Measurements from ENCODE around the gene LATS2. TPM values are rescaled to one million over a fixed set of nuclear protein-coding genes. Genes with fewer than 3 reads are reported as not detected.
"Not testable (repeated sequence)": the region's sequence is repeated elsewhere in the genome, so short reads cannot be mapped to it uniquely, and the experiment has no call there.

LATS2 gene
- total and polyA plus RNA-seq, 12 donors: 9.7 to 46.1 (median 25.2) TPM

DNA sequence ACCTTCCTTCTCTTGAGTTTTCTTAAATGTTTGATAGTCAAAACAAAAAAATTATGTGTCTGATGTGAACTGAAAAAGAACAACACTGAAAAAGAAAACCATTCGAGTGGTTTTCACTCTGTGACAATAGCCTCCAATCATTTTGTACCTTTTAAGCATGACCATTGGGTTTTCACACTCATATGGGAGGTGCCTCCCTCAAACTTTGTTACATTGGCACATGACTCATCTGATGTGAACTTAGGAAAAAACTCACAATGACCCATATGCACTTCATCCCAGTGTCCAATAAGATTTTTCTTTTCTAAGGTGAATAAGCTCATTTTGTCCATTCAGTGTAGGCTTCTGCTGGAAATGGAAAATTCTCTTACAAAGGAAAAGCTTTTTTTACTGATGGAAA is 92.2 kb downstream of the LATS2 start:
- no peak overlapping the region for H3K4me3 ChIP-seq
- H3K27me3 ChIP-seq: no peaks in the 10 kb centered on the region
- H3K36me3 ChIP-seq: peaks cover 0 to 26% (median 16%) of the 10 kb centered on the region in 9 donors
- peaks cover 0 to 8% (median 0%) of the 10 kb centered on the region in 9 donors for H3K4me1 ChIP-seq
- TF ChIP-seq, protein P1, sequence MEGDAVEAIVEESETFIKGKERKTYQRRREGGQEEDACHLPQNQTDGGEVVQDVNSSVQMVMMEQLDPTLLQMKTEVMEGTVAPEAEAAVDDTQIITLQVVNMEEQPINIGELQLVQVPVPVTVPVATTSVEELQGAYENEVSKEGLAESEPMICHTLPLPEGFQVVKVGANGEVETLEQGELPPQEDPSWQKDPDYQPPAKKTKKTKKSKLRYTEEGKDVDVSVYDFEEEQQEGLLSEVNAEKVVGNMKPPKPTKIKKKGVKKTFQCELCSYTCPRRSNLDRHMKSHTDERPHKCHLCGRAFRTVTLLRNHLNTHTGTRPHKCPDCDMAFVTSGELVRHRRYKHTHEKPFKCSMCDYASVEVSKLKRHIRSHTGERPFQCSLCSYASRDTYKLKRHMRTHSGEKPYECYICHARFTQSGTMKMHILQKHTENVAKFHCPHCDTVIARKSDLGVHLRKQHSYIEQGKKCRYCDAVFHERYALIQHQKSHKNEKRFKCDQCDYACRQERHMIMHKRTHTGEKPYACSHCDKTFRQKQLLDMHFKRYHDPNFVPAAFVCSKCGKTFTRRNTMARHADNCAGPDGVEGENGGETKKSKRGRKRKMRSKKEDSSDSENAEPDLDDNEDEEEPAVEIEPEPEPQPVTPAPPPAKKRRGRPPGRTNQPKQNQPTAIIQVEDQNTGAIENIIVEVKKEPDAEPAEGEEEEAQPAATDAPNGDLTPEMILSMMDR (IDR thresholded peaks at IDR 0.05): no peak
- intact Hi-C loops (cut with DNase I): no loop called here
- WGBS, 2 donors: 77 to 83% methylated on average over 1 of the region's 1 CpG
- ATAC-seq: no peak
- H3K9me3 ChIP-seq: no peaks in the 10 kb centered on the region
- no peak for DNase-seq
- H3K27ac ChIP-seq: no peak overlapping the region

DNA sequence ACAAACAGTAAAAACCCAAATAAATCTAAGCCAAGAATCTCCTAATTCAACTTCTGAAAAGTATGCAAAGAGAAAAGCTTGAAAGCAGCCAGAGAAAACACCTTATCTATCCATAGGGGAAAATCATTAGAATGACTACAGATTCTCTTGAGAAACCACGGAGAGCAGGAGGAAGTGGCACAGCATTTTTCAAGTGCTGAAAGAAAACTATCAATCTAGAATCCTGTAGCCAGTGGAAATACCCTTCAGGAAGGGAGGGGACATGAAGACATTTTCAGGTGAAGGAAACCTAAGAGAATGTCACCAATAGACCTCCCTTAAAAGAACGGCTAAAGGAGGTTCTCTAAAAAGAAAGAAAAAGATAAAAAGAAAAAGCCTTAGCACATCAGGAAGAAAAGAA is 92.6 kb downstream of the LATS2 start:
- H3K36me3 ChIP-seq: peaks cover 0 to 22% (median 12%) of the 10 kb centered on the region in 9 donors
- WGBS, 2 donors: 40 to 56% methylated on average over 2 of the region's 2 CpGs
- H3K4me1 ChIP-seq: peaks cover 0 to 8% (median 0%) of the 10 kb centered on the region in 9 donors
- DNase-seq (no peak), ATAC-seq (no peak)
- intact Hi-C loops (cut with DNase I): no loop called here
- H3K4me3 ChIP-seq: no peak overlapping the region
- H3K27me3 ChIP-seq: no peaks in the 10 kb centered on the region
- TF ChIP-seq, protein P1 (IDR thresholded peaks at IDR 0.05): no peak
- H3K27ac ChIP-seq: no peak overlapping the region
- no peaks in the 10 kb centered on the region for H3K9me3 ChIP-seq

DNA sequence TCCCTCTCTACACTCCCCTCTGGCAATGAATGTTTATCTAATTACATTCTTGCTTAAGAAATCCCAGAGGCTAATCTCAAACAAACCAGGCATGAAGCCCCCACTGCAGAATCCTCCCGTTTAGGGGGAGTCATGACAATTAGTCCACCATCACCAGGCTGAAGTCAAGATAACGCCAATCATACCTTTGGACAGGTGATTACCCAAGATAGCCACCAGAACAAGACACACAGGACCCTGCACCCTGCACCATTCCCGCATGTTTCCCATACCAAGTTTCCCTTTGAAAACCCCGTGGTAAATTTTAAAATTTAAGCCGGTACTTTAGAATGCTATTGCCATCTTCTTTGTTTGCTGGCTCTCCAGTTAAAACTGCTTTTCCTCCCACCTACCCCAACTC is 94.0 kb downstream of the LATS2 start:
- H3K27ac ChIP-seq: no peak overlapping the region
- no peak overlapping the region for H3K4me3 ChIP-seq
- H3K27me3 ChIP-seq: no peaks in the 10 kb centered on the region
- intact Hi-C loops (cut with DNase I): no loop called here
- TF ChIP-seq, protein P1 (IDR thresholded peaks at IDR 0.05): no peak
- ATAC-seq (no peak), DNase-seq (no peak)
- no peaks in the 10 kb centered on the region for H3K9me3 ChIP-seq
- H3K36me3 ChIP-seq: peaks cover 0 to 8% (median 0%) of the 10 kb centered on the region in 9 donors
- H3K4me1 ChIP-seq: peaks cover 0 to 8% (median 0%) of the 10 kb centered on the region in 9 donors
- 60 to 63% methylated on average over 5 of the region's 5 CpGs for WGBS, 2 donors

DNA sequence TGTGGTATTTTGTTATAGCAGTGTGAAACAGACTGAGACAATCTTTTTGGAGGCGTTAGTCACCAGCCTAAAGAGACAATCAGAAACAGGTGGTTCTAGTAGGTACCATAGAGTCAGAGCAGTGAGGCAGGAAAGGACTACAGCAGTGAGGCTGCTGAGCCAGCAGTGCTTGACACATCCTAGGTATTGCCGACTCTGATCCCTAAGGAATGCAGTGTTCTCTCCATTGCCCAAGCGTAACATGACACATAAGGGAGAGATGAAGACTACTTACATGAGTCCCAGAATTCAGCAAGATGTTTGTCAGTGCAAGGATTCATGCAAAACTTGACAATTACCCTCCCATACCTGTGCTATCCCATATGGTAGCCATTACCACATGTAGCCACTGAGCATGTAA is 96.5 kb downstream of the LATS2 start:
- Histone ChIP-seq H3K36me3 (no peaks in the 10 kb centered on the region), H3K4me1 (peaks cover 0 to 14% (median 6%) of the 10 kb centered on the region in 9 donors), H3K4me3 (no peak overlapping the region), H3K27ac (no peak overlapping the region), H3K27me3 (no peaks in the 10 kb centered on the region), H3K9me3 (no peaks in the 10 kb centered on the region)
- WGBS, 2 donors: 86 to 89% methylated on average over 3 of the region's 3 CpGs
- intact Hi-C loops (cut with DNase I): no loop called here
- TF ChIP-seq, protein P1 (IDR thresholded peaks at IDR 0.05): no peak
- DNase-seq: no peak
- ATAC-seq: no peak

DNA sequence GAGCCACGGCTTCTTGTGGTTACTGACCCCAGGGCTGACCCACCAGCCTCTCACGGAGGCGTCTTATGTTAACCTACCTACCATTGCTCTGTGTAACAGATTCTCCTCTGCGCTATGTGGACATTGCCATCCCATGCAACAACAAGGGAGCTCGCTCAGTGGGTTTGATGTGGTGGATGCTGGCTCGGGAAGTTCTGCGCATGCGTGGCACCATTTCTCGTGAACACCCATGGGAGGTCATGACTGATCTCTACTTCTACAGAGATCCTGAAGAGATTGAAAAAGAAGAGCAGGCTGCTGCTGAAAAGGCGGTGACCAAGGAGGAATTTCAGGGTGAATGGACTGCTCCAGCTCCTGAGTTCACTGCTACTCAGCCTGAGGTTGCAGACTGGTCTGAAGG is 99.7 kb downstream of the LATS2 start:
- WGBS, 2 donors: 79 to 83% methylated on average over 10 of the region's 10 CpGs
- DNase-seq; H3K9me3 ChIP-seq; intact Hi-C loops (cut with DNase I); H3K4me3 ChIP-seq; H3K4me1 ChIP-seq; H3K36me3 ChIP-seq; ATAC-seq; H3K27me3 ChIP-seq; H3K27ac ChIP-seq: not testable (repeated sequence)
